Hepatocyte (in vitro differentiated cells): ENCODE measurements around the gene CCM2L. TPM values are rescaled to one million over a fixed set of nuclear protein-coding genes. Genes with fewer than 3 reads are reported as not detected.

Experiments
- DNase-seq: peaks from one replicate; pipeline ENCODE4 v3.0.0-alpha.2; 2016; ENCODE audit warnings: low spot score
- H2AFZ ChIP-seq: fragments of 200-600 bp; sonication (generic); 2 replicates; pipeline ENCODE4 v1.6.0; 2016; ENCODE audit warnings: antibody characterized with exemption, mild to moderate bottlenecking
- H3K27ac ChIP-seq: fragments of 200-600 bp; sonication (generic); 2 replicates; pipeline ENCODE4 v1.5.1; 2016; ENCODE audit warnings: mild to moderate bottlenecking
- H3K27me3 ChIP-seq: fragments of 200-600 bp; sonication (generic); 2 replicates; pipeline ENCODE4 v1.6.1; 2016
- H3K36me3 ChIP-seq: fragments of 200-600 bp; sonication (generic); replicated peaks from 2 replicates; pipeline ENCODE4 v1.5.1; 2016; ENCODE audit warnings: low read depth; ENCODE audit not compliant: insufficient read depth
- H3K4me1 ChIP-seq: fragments of 200-600 bp; sonication (generic); 2 replicates; pipeline ENCODE4 v1.5.1; 2016; ENCODE audit warnings: mild to moderate bottlenecking, moderate library complexity; ENCODE audit not compliant: insufficient read depth
- H3K4me2 ChIP-seq: fragments of 200-600 bp; sonication (generic); 2 replicates; pipeline ENCODE4 v1.6.0; 2016
- H3K4me3 ChIP-seq: fragments of 200-600 bp; sonication (generic); 2 replicates; pipeline ENCODE4 v1.5.1; 2016; ENCODE audit warnings: mild to moderate bottlenecking
- H3K79me2 ChIP-seq: fragments of 200-600 bp; sonication (generic); 2 replicates; pipeline ENCODE4 v1.6.0; 2017; ENCODE audit warnings: mild to moderate bottlenecking
- H3K9me2 ChIP-seq: fragments of 200-600 bp; sonication (generic); replicated peaks from 2 replicates; pipeline ENCODE4 v1.6.0; 2017; ENCODE audit warnings: mild to moderate bottlenecking; ENCODE audit not compliant: insufficient read depth
- H3K9me3 ChIP-seq: fragments of 200-600 bp; sonication (generic); 2 replicates; pipeline ENCODE4 v1.5.1; 2016; ENCODE audit warnings: low read depth, mild to moderate bottlenecking
- H4K20me1 ChIP-seq: fragments of 200-600 bp; sonication (generic); 2 replicates; pipeline ENCODE4 v1.6.0; 2016; ENCODE audit warnings: mild to moderate bottlenecking; ENCODE audit not compliant: insufficient read depth, poor library complexity, severe bottlenecking
- CTCF ChIP-seq: fragments of 200-600 bp; sonication (generic); IDR thresholded peaks from 2 replicates; pipeline ENCODE4 v1.5.1; 2016; ENCODE audit warnings: antibody characterized with exemption, mild to moderate bottlenecking; ENCODE audit not compliant: poor library complexity
- EZH2 ChIP-seq: fragments of 200-600 bp; sonication (generic); IDR thresholded peaks from 2 replicates; pipeline ENCODE4 v1.6.1; 2016; ENCODE audit warnings: antibody characterized with exemption, mild to moderate bottlenecking, borderline replicate concordance
- EZH2phosphoT487 ChIP-seq: fragments of 200-600 bp; sonication (generic); IDR thresholded peaks from one replicate; pipeline ENCODE4 v1.6.1; 2018; ENCODE audit warnings: antibody characterized with exemption, mild to moderate bottlenecking, low read depth, moderate library complexity; ENCODE audit not compliant: unreplicated experiment, severe bottlenecking
- WGBS: methylation state at CpG from one replicate; pipeline ENCODE4 v1.1.6; 2016; ENCODE audit warnings: low lambda C conversion rate; ENCODE audit errors: missing lambda C conversion rate; 5-methylcytosine and 5-hydroxymethylcytosine counted together
- polyA plus RNA-seq: library from polyadenylated mRNA; unstranded; fragments of >200 nt; fragmentation: Nextera tagmentation; extraction: Ambion mirVana; gene quantifications from 2 replicates; pipeline ENCODE4 v1.2.1, GENCODE V29; 2016
- total RNA-seq: library from RNA; depleted of rRNA; stranded (reverse); fragments of >200 nt; gene quantifications from 2 replicates; pipeline ENCODE4 v1.2.3, GENCODE V29; 2014

CCM2L gene
- total and polyA plus RNA-seq, 2 experiments from 2014 or later = 0.77 to 1.0 TPM

- H3K27me3 ChIP-seq = peaks cover 51% of the 10 kb centered on the region
- H3K79me2 ChIP-seq = no peaks in the 10 kb centered on the region
- no peaks in the 10 kb centered on the region for H3K9me2 ChIP-seq
- H2AFZ ChIP-seq = no peak overlapping the region
- H3K36me3 ChIP-seq = no peaks in the 10 kb centered on the region
- DNase-seq = no peak
- H3K9me3 ChIP-seq = no peaks in the 10 kb centered on the region
- H3K4me1 ChIP-seq = no peaks in the 10 kb centered on the region
- no peak overlapping the region for H3K4me2 ChIP-seq
- no peak overlapping the region for H3K27ac ChIP-seq
- no peaks in the 10 kb centered on the region for H4K20me1 ChIP-seq
- TF ChIP-seq CTCF = no peak
- no peak for TF ChIP-seq EZH2
- no peak for TF ChIP-seq EZH2phosphoT487
- H3K4me3 ChIP-seq = no peak overlapping the region
- 72% methylated on average over 2 of the region's 2 CpGs for WGBS
Measured at GRCh38 chr20:31992086-31992485, 18.2 kb upstream of the CCM2L start.

GRCh38 chr20:31996996-31997395, 13.2 kb upstream of the CCM2L start:
- DNase-seq = no peak
- Histone ChIP-seq H3K9me2 (no peaks in the 10 kb centered on the region), H3K79me2 (no peaks in the 10 kb centered on the region), H3K4me2 (no peak overlapping the region), H3K9me3 (no peaks in the 10 kb centered on the region), H4K20me1 (no peaks in the 10 kb centered on the region), H3K4me3 (no peak overlapping the region), H3K4me1 (no peaks in the 10 kb centered on the region), H3K27me3 (peaks cover 61% of the 10 kb centered on the region), H3K36me3 (no peaks in the 10 kb centered on the region), H3K27ac (no peak overlapping the region), H2AFZ (no peak overlapping the region)
- TF ChIP-seq EZH2 (no peak), EZH2phosphoT487 (no peak), CTCF (no peak)
- WGBS = 95% methylated on average over 18 of the region's 18 CpGs

GRCh38 chr20:31998246-31998645, 12.0 kb upstream of the CCM2L start:
- Histone ChIP-seq H3K27me3 (peaks cover 54% of the 10 kb centered on the region), H3K79me2 (no peaks in the 10 kb centered on the region), H3K4me1 (no peaks in the 10 kb centered on the region), H3K9me3 (no peaks in the 10 kb centered on the region), H3K4me3 (no peak overlapping the region), H2AFZ (no peak overlapping the region), H3K36me3 (no peaks in the 10 kb centered on the region), H3K9me2 (no peaks in the 10 kb centered on the region), H3K4me2 (no peak overlapping the region), H4K20me1 (no peaks in the 10 kb centered on the region), H3K27ac (no peak overlapping the region)
- WGBS = 68% methylated on average over 2 of the region's 2 CpGs
- TF ChIP-seq EZH2 (no peak), CTCF (no peak)
- no peak for DNase-seq

GRCh38 chr20:32003325-32003724, 6.9 kb upstream of the CCM2L start:
- WGBS = 93% methylated on average over 2 of the region's 2 CpGs
- Histone ChIP-seq H3K27me3 (peaks cover 27% of the 10 kb centered on the region), H4K20me1 (no peaks in the 10 kb centered on the region), H3K79me2 (no peaks in the 10 kb centered on the region), H2AFZ (no peak overlapping the region), H3K4me2 (no peak overlapping the region), H3K9me2 (no peaks in the 10 kb centered on the region), H3K9me3 (no peaks in the 10 kb centered on the region), H3K4me3 (no peak overlapping the region), H3K36me3 (no peaks in the 10 kb centered on the region), H3K27ac (no peak overlapping the region), H3K4me1 (no peaks in the 10 kb centered on the region)
- no peak for DNase-seq
- no peak for TF ChIP-seq EZH2
- no peak for TF ChIP-seq EZH2phosphoT487
- TF ChIP-seq CTCF = no peak
